ENCODE results near the gene TMEM167A. TPM values are rescaled to one million over a fixed set of nuclear protein-coding genes. Genes with fewer than 3 reads are reported as not detected.

TMEM167A gene
- total and polyA plus RNA-seq, 2 donors (not counting 1 experiment from before 2014, with no cell fraction given) = 54.0 to 89.0 TPM

- TF ChIP-seq, protein P1, sequence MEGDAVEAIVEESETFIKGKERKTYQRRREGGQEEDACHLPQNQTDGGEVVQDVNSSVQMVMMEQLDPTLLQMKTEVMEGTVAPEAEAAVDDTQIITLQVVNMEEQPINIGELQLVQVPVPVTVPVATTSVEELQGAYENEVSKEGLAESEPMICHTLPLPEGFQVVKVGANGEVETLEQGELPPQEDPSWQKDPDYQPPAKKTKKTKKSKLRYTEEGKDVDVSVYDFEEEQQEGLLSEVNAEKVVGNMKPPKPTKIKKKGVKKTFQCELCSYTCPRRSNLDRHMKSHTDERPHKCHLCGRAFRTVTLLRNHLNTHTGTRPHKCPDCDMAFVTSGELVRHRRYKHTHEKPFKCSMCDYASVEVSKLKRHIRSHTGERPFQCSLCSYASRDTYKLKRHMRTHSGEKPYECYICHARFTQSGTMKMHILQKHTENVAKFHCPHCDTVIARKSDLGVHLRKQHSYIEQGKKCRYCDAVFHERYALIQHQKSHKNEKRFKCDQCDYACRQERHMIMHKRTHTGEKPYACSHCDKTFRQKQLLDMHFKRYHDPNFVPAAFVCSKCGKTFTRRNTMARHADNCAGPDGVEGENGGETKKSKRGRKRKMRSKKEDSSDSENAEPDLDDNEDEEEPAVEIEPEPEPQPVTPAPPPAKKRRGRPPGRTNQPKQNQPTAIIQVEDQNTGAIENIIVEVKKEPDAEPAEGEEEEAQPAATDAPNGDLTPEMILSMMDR (conservative IDR thresholded peaks at IDR 0.05 in 1 of 2, IDR thresholded peaks at IDR 0.05 in 1 of 2; ENCODE audit: low read depth in 1 of 2, low read length in 2 of 2) = no peak
- TF ChIP-seq EZH2 (IDR thresholded peaks at IDR 0.05; ENCODE audit: low read length, missing control alignments) = no peak
Measured at GRCh38 chr5:83093692-83094091, 16.5 kb upstream of the TMEM167A start.

GRCh38 chr5:83092619-83093018 lies 15.4 kb upstream of the TMEM167A start:
- Histone ChIP-seq H3K9ac (ENCODE audit: insufficient read depth, low read length) (no peak overlapping the region), H3K9me3 (ENCODE audit: control insufficient read depth, insufficient read depth, low read depth, low read length) (no peaks in the 10 kb centered on the region), H3K36me3 (ENCODE audit: control insufficient read depth, insufficient read depth, low read length) (no peaks in the 10 kb centered on the region), H4K20me1 (ENCODE audit: control insufficient read depth, extremely low read depth, insufficient read depth, low read length) (no peaks in the 10 kb centered on the region), H3K27me3 (ENCODE audit: control insufficient read depth, insufficient read depth, low read length) (no peaks in the 10 kb centered on the region), H3K4me1 (ENCODE audit: control insufficient read depth, extremely low read depth, insufficient read depth, low read length) (peaks cover 9% of the 10 kb centered on the region), H2AFZ (ENCODE audit: low read length) (no peak overlapping the region), H3K4me3 (replicated peaks in 1 of 4; ENCODE audit: control extremely low read depth in 1 of 4, insufficient read depth in 1 of 4, low read depth in 3 of 4, low read length in 4 of 4) (no peak overlapping the region), H3K79me2 (ENCODE audit: control insufficient read depth, insufficient read depth, low read length) (no peaks in the 10 kb centered on the region), H3K27ac (ENCODE audit: insufficient read depth, low read length) (no peak overlapping the region), H3K4me2 (ENCODE audit: extremely low read depth, insufficient read depth, low read length) (no peak overlapping the region)
- TF ChIP-seq EZH2 (IDR thresholded peaks at IDR 0.05; ENCODE audit: low read length, missing control alignments) = no peak
- TF ChIP-seq, protein P1 (conservative IDR thresholded peaks at IDR 0.05 in 1 of 2, IDR thresholded peaks at IDR 0.05 in 1 of 2; ENCODE audit: low read depth in 1 of 2, low read length in 2 of 2) = no peak
- DNase-seq (ENCODE audit: low read depth in 2 of 2) = no peak

More at GRCh38 chr5:83093692-83094091, 16.5 kb upstream of the TMEM167A start:
- Histone ChIP-seq H3K36me3 (ENCODE audit: control insufficient read depth, insufficient read depth, low read length) (no peaks in the 10 kb centered on the region), H3K9me3 (ENCODE audit: control insufficient read depth, insufficient read depth, low read depth, low read length) (no peaks in the 10 kb centered on the region), H3K4me3 (replicated peaks in 1 of 4; ENCODE audit: control extremely low read depth in 1 of 4, insufficient read depth in 1 of 4, low read depth in 3 of 4, low read length in 4 of 4) (no peak overlapping the region), H3K79me2 (ENCODE audit: control insufficient read depth, insufficient read depth, low read length) (no peaks in the 10 kb centered on the region), H4K20me1 (ENCODE audit: control insufficient read depth, extremely low read depth, insufficient read depth, low read length) (no peaks in the 10 kb centered on the region), H3K9ac (ENCODE audit: insufficient read depth, low read length) (no peak overlapping the region), H3K4me1 (ENCODE audit: control insufficient read depth, extremely low read depth, insufficient read depth, low read length) (peaks cover 11% of the 10 kb centered on the region), H3K27me3 (ENCODE audit: control insufficient read depth, insufficient read depth, low read length) (no peaks in the 10 kb centered on the region), H3K27ac (ENCODE audit: insufficient read depth, low read length) (no peak overlapping the region), H2AFZ (ENCODE audit: low read length) (no peak overlapping the region), H3K4me2 (ENCODE audit: extremely low read depth, insufficient read depth, low read length) (no peak overlapping the region)
- DNase-seq (ENCODE audit: low read depth in 2 of 2) = no peak

GRCh38 chr5:83090169-83090568 lies 13.0 kb upstream of the TMEM167A start:
- Histone ChIP-seq H3K27me3 (ENCODE audit: control insufficient read depth, insufficient read depth, low read length) (no peaks in the 10 kb centered on the region), H2AFZ (ENCODE audit: low read length) (no peak overlapping the region), H3K27ac (ENCODE audit: insufficient read depth, low read length) (no peak overlapping the region), H4K20me1 (ENCODE audit: control insufficient read depth, extremely low read depth, insufficient read depth, low read length) (no peaks in the 10 kb centered on the region), H3K4me2 (ENCODE audit: extremely low read depth, insufficient read depth, low read length) (no peak overlapping the region), H3K4me3 (replicated peaks in 1 of 4; ENCODE audit: control extremely low read depth in 1 of 4, insufficient read depth in 1 of 4, low read depth in 3 of 4, low read length in 4 of 4) (no peak overlapping the region), H3K9ac (ENCODE audit: insufficient read depth, low read length) (no peak overlapping the region), H3K79me2 (ENCODE audit: control insufficient read depth, insufficient read depth, low read length) (no peaks in the 10 kb centered on the region), H3K9me3 (ENCODE audit: control insufficient read depth, insufficient read depth, low read depth, low read length) (no peaks in the 10 kb centered on the region), H3K4me1 (ENCODE audit: control insufficient read depth, extremely low read depth, insufficient read depth, low read length) (no peaks in the 10 kb centered on the region), H3K36me3 (ENCODE audit: control insufficient read depth, insufficient read depth, low read length) (no peaks in the 10 kb centered on the region)
- no peak for DNase-seq (ENCODE audit: low read depth in 2 of 2)
- TF ChIP-seq EZH2 (IDR thresholded peaks at IDR 0.05; ENCODE audit: low read length, missing control alignments) = no peak
- TF ChIP-seq, protein P1 (conservative IDR thresholded peaks at IDR 0.05 in 1 of 2, IDR thresholded peaks at IDR 0.05 in 1 of 2; ENCODE audit: low read depth in 1 of 2, low read length in 2 of 2) = no peak

Data from fibroblast of lung (primary cell).